GM21737 (cell line): Measurements from ENCODE around the gene REG1A.

Source experiments
- ATAC-seq: cut with Tn5 transposase; IDR thresholded peaks from one replicate; pipeline ENCODE4 v1.9.1; 2021; ENCODE audit warnings: mild to moderate bottlenecking, moderate library complexity; ENCODE audit not compliant: unreplicated experiment

Gene REG1A

GRCh38 chr2:79124907-79125720 lies 4.8 kb downstream of the REG1A start:
- no peak for ATAC-seq

GRCh38 chr2:79125721-79125985 lies 5.4 kb downstream of the REG1A start:
- no peak for ATAC-seq

GRCh38 chr2:79128406-79128805 lies 8.1 kb downstream of the REG1A start:
- no peak for ATAC-seq

- no peak for ATAC-seq
Observed at GRCh38 chr2:79129260-79129659, 9.0 kb downstream of the REG1A start.

GRCh38 chr2:79129804-79130203 lies 9.5 kb downstream of the REG1A start:
- ATAC-seq: no peak

GRCh38 chr2:79131687-79132086 lies 11.4 kb downstream of the REG1A start:
- no peak for ATAC-seq

- ATAC-seq: no peak
Observed at GRCh38 chr2:79138385-79138784, 18.1 kb downstream of the REG1A start.

- ATAC-seq: no peak
Observed at GRCh38 chr2:79139423-79139822, 19.1 kb downstream of the REG1A start.

- no peak for ATAC-seq
Observed at GRCh38 chr2:79155826-79156476, 35.7 kb downstream of the REG1A start.

- no peak for ATAC-seq
Observed at GRCh38 chr2:79159030-79159429, 38.7 kb downstream of the REG1A start.

GRCh38 chr2:79159653-79160052 lies 39.4 kb downstream of the REG1A start, which contains the start of gene REG3A:
TSS of gene REG3A (minus strand) at chr2:79159753. CDS start at chr2:79159405, 348 bp downstream.
- no peak for ATAC-seq

- no peak for ATAC-seq
Observed at GRCh38 chr2:79162132-79162531, 41.8 kb downstream of the REG1A start.

GRCh38 chr2:79162801-79163200 lies 42.5 kb downstream of the REG1A start:
- ATAC-seq: no peak

- ATAC-seq: no peak
Observed at GRCh38 chr2:79171348-79171958, 51.2 kb downstream of the REG1A start.
